Activated CD4-positive, alpha-beta T cell treated with anti-CD3 and anti-CD28 coated beads, Interleukin-2, amount 50 U/mL, for 48 hours (primary cell): ENCODE data around the gene CST11.
A peak's percentile ranks its signal among the peaks of the same experiment; 100 is the strongest.
"Not testable (repeated sequence)": the region's sequence is repeated elsewhere in the genome, so short reads cannot be mapped to it uniquely, and the experiment has no call there.

ENCODE experiments used
- DNase-seq, 2 experiments: peaks; one replicate each; pipeline ENCODE4 v3.0.0-alpha.2; 2020

CST11 gene, protein sequence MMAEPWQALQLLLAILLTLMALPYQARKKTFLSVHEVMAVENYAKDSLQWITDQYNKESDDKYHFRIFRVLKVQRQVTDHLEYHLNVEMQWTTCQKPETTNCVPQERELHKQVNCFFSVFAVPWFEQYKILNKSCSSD

DNA sequence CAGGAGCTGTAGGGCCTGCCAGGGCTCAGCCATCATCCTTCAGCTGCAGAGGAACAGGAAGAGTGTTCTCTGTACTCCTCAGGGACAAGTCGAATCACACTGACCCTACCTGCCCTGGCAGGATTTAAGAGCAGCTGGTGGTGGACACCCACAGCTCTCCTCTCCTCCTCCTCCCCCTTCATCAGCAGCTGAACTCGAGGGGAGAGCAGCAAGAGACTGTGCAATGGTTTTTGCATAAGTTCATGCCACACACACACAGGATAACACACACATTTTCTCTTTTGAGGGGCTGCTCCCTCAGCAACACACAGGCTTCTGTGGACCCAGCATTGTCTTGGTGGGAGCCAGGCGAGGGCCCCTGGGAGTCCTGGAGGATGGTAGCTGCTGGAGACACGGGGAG is at the start of gene CST11:
Gene CST11, minus strand, starts transcription at position 101 of the 400 bp plus-strand sequence. Its CDS starts 65 bp downstream, at position 36.
- no peak for DNase-seq

DNA sequence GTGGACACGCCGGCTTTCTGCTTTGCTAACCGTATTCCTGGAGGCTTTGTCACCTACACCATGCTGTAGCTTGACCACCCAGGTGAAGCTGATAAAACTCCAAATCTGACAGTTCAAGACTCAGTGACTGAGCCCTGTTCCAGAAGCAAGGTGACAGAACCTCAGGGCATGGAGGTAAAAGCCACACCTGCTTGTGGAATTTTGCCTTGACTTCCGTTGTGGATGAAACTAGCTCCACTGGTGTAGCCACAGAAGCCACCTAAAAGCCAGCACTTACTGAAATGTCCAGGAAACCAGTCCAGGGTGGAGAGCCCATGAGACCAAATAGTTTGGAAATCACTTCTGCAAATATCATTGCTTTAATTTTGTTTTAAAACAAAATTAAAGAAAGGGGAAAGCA is 49.2 kb upstream of the CST11 start:
- DNase-seq: no peak

DNA sequence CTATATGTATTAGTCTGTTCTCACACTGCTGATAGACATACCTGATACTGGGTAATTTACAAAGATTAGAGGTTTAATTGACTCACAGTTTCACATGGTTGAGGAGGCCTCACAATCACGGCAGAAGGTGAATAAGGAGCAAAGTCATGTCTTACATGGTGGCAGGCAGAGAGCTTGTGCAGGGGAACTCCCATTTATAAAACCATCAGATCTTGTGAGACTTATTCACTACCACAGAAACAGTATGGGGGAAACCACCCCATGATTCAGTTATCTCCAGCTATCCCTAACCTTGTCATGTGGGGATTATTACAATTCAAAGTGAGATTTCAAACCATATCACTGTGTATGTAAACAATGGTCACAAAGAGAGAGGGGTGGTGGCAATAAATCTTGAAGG is 44.9 kb upstream of the CST11 start:
- peak; percentile 13 to 33 for DNase-seq

DNA sequence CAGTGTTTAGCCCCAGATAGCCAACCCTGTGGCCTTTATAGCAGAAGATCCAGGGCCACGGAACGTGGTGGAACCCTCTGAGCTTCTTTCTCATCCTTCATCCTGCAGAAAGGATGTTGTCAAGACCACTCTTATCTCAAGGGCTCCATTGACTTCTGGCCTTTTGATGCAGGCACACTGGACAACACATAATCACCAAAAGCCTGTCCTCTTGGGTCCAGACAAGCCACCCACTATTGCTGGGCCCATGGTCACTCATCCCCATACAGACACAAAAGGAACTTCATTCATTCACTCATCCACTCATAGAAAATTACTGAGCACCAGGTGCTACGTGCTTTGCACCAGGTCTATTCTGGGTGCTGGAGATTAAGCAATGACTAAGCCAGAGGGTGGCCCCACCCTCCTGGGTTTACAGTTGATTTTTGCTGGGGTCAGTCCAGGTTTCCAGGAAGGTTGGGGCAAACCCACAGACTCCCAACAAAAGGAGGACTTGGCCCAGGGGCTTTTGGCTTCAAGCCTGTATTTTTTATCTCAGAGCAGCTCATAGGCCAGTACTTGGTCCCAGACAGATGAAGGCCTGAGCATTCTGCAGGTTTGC is 40.6 kb upstream of the CST11 start:
- DNase-seq: no peak

DNA sequence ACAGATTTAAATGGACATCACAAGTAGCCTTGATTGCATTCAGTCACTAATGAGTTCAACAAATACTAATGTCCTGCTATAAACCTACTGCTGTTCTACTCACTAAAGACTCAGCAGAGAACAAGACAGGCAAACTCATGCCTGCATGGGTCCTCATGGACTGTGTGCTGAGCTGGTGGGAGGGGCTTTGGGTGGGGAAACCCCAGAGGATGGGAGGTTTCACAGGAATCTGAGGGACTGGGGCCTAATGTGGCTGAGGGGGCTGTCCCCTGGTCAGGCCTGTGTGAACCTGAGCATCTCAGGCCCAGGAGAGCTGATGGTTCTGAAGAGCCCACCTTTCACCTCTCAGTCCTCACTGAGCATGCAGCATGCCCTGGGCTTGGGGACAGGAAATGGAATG is 39.6 kb upstream of the CST11 start:
- peak; percentile 24 to 33 for DNase-seq

DNA sequence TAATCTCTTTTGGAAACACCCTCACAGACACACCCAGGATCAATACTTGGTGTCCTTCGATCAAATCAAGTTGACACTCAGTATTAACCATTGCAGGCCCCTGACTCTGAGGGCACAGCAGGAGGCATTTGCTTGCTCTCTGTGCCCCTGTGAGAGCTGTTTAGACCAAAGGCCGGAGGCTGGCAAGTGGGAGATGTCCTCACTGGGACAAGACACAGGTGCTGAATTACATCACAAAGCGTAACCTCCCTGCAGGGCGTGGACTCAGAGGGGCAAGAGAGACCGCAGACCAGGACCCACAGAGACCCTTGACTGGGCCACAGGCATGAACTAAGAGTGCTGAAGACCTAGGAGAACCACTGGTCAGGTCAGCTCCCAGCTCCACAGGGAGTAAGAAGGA is 38.1 kb upstream of the CST11 start, which contains the start of gene CST8:
Gene CST8, plus strand, starts transcription at position 301 of the 400 bp plus-strand sequence. CDS start 551 bp downstream, outside the sequence.
- DNase-seq: no peak

DNA sequence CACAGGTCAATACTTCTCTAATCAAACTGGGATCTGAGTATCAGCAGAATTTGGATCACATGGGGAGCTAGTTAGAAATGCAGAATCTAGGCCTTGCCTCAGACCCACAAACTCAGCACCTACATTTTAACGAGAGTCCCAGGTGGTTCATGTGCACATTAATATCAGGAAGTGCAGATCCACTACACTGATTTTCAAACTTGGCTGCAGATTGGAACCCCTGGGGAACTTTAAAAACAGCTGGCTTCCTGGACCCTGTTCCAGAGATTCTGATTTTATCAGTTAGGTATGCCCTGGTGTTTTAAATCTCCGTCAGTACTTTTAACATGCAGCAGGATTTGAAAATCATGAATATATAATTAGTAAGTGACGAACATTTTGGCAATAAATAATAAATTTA is 36.3 kb upstream of the CST11 start:
- no peak for DNase-seq

DNA sequence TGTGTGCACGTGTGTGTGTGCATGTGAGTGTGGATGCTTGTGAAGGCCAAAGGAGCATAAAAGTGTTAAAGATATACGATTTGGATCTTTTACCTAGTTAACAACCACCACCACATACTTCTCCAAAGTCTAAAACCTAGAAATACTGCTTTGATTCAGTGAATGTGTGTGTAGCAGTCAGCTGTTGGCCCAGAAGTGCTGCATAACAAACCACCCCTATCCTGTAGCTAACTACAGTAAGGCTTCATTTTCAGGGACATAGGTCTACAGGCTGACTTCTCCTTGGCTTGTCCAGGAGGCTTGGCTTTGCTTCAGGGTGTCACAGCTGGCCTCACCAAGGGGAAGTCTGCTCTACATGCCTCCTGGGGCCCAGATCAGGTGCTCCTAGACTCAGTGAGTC is 35.8 kb upstream of the CST11 start:
- no peak for DNase-seq

DNA sequence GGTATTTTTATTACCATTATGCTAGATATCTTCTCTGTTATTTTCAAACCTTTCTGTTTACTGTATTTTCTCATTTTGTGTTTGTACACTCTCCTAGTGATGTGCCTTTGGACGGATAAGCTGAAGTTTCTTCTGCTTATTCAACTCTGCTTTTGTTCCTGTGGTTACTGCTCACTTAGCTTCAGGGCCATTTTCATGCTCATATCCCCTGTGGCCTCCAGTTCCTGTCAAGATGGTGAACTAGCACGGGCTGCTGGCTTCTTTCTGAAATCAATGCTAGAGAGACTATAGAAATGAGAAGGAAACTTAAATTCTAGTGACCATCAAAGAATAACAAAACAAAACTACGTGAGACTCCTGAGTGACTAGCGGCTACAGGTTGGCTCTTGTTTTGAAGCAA is 31.4 kb upstream of the CST11 start:
- DNase-seq: no peak

DNA sequence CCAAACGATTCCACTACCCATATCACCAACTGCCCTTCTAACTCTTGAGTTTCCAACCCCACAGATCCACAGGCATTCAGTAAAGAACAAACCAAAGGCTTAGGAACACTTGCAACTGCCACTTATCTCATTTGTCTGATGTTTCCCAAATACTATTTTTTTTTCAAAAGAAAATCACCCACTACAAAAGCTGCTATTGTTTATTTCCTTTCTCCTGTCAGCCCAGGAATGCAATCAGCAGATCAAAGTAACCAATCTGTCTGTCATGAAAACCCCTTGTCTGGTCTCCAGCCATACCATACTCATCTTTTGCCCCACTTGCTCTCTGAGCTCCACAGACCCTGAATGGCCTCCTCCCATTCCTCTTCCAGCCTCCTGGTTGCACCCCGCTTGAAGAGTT is 29.5 kb upstream of the CST11 start:
- DNase-seq: no peak

DNA sequence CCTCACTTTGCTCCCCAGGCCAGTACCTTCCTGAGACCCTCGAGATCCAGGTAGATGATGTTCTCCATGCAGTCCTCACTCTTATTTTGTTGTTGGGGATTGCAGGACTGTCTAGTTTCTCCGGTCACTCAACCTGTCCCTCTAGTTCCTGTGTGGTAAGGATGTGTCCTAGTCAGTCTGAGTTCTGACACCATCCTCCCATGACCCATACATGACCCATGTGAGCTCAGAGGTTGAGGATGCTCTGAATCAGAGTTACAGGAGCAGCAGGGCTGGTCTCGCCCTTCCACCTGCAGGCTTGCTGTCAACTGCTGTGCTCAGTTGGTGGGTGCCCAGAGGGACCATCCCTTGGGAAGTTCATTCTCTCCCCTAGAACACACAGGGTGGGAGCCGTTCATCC is 26.4 kb upstream of the CST11 start:
- no peak for DNase-seq

DNA sequence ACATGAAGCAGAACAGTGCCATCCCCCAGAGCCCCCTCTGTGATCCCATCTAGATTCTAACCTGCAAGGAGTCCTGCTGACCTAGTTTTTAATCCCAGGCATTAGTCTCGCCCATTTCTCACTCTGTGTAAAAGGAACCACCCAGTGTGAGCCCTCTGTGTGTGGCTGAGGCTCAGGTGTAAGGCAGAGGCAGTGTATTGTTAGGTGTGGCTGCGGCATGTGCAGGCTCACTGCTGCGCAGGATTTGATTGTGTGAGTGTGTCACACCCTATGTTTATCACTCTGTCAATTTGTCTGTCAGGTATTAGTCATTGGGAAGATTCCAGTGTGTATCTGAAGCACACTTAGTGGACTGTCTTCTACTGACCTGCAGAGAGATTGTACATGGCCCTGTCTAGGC is 24.5 kb upstream of the CST11 start:
- DNase-seq: no peak

DNA sequence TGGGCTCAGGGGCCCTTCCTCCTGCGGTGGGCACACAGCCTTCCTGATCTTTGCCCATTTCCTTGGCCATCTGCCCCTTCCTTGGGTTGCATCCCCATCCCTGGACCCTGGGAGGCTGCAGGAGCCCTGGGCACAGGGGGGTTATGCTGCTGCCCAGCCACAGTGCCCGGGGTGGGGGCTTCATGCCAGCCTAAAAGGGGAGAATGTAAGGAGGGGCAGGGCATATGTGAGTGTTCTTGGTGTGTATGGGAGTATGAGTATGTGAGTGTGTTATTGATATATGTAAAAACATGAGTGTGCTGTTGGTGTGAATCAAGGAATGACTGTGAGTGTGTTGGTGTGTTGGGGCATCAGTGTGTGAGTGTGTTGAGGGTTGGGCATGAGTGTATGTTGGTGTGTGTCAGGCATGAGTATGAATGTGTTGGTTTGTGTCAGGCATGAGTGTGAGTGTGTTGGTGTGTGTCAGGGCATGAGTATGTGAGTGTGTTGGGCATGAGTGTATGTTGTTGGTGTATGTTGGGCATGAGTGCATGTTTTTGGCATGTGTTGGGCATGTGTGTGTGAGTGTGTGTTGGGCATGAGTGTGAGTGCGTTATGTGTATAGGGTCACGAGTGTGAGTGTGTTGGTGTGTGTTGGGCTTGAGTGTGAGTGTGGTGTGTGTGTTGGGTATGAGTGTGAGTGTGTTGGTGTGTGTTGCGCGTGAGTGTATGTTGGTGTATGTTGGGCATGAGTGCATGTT is 23.5 kb upstream of the CST11 start:
- DNase-seq: no peak

DNA sequence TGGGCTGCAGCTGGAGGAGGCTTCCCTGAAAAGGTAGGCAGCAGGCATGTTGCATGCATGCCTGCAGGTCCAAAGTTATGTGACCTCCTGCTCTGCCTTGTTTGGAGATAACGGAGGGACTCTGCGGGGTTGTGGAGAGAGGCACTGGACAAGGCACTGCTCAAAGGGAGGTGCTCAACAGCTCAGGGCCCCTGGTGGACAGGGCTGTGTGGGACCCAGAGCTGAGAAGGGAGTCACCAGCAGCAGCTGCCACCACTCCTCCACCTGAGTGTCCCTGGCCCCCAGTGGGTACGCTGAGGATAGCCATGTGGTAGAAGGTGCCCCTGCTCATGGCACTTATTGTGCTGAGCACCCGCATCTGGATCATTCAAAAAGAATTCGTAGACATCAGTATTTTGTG is 22.7 kb upstream of the CST11 start:
- DNase-seq: no peak

DNA sequence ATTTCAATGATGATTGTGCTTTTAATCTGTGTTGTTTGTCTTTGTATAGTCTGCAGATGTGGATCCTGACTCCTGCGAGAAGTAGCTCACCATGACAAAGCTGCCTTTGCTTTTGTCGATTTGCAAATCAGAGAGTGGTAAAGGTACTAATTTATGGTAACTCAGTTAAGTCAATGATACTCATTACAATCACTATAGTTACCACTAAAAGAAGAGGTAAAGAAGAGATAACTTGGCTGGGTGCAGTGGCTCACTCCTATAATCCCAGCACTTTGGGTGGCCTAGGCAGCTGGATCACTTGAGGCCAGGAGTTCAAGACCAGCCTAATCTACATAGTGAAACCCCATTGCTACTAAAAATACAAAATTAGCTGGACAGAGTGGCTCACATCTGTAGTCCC is 20.6 kb upstream of the CST11 start:
- DNase-seq: not testable (repeated sequence)

DNA sequence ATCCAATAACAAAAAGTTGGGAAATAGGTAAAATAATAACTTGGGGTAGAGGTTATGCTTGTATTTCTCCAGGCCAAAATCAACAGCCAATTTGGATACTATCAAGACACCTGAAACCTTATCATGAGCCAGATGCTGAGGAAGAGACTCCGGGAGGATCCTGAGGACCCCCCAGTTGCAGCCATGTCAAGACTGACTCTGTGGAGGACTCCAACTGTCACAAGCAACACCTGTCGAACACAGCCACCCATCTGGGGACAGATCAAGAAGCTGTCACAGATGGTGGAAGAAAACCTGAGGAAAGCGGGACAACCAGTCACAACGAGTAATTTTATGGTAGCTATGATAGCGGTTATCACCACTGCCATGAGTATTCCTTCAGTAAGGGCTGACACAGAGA is 19.6 kb upstream of the CST11 start:
- not testable (repeated sequence) for DNase-seq

DNA sequence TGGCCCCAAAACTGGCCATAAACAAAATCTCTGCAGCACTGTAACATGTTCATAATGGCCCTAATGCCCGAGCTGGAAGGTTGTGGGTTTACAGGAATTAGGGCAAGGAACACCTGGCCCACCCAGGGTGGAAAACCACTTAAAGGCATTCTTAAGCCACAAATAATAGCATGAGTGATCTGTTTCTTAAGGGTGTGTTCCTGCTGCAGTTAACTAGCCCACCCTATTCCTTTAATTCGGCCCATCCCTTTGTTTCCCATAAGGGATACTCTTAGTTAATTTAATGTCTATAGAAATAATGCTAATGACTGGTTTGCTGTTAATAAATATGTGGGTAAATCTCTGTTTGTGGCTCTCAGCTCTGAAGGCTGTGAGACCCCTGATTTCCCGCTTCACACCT is 14.3 kb upstream of the CST11 start:
- not testable (repeated sequence) for DNase-seq

DNA sequence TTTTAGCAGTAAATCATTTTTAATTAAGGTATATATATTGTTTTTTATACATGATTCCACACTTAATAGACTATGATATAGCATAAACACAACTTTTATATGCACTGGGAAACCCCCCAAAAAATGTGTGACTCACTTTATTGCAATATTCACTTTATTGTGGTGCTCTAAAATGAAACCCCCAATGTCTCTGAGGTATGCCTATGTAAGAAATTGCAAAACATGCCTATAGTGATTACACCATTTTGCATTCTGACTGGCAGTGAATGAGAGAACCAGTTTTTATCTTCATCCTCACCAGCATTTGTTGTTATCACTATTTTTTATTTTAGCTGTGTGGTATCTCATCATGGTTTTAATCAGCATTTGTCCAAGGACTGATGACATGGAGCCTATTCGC is 8.5 kb upstream of the CST11 start:
- no peak for DNase-seq

DNA sequence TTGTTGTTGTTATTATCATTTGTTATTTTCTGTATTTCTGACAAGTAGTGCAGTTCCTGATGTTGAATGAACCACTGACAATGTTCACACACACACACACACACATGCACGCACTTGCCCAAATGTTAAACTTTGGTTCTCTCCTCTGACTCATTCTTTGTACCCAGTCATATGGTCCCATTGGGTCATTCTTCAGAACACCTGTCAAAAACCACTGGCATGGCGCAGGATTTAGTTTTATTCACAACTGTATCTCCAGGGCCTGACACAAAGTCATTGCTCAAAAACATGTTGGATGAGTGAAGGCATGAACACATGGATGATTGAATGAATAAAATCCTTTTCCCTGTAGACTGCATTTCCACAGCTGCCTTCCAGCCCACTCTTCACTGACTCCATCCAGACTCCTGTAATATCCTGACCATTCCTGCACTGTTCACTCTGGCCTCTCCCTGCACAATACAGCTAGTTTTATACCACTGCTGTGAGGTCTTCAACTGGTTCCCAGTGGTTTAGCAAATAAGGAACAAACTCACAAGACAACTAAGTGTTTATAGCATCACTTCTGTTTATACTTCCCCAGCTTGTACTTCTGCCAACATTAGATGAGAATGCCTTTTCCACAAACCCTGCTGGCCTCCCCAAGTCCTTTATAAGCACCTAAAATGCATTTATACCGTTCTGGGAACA is 6.9 kb upstream of the CST11 start:
- DNase-seq: no peak

DNA sequence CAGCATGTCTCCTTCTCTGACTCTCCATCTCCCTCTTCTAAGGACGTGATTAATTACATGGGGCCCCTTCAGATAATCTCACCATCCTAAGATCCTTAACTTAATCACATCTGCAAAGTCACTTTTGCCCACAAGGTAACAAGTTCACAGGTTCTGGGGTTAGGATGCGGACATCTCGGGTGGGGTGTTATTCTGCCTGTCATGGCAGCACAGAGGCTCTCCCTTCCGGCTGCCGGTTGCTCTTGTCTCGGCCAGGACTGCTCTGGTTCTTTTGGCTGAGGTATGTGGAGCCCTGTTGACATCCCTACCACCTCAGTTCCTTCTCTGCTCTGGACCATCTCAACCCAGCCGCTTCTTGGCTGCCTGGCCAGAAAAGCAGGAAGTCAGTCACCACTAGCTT is 4.2 kb upstream of the CST11 start:
- DNase-seq: no peak

DNA sequence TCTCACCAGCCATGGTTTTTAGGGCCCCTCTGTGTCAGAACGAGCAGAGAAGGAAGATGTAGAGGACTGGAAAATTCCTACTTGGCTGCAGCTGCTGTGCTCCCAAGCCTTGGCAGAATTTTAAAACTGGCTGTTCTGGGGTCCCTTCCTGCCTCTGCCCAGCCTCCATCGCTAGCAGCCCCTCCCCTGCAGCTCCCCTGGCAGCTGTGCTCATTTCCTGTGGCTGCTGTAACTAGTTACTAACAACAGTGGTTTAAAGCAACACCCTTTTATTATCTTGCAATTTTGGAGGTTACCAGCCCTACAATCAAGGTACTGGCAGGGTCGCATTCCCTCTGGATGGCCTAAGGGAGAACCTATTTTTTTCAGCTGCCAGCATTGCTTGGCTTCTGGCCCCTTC is 3.7 kb upstream of the CST11 start:
- no peak for DNase-seq

DNA sequence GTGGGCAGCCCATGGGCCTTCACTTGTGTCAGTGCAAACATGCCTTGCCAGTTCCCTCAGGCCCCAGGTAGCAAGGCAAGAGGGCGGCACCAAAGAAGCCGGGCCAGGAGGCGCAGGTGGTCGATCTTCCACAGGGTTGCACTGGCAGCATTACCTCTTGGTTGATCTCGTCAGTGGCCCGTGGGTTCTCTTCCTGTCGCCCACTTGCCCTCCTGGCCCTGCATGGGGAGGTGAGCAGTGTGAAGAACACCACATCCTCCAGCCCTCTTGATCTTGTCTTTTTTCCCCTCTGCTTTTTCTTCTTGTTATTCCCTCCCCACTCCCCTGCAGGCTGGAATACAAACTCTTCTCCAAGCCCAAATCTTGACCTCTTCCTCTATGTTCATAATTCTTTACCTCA is 3.0 kb upstream of the CST11 start:
- no peak for DNase-seq

DNA sequence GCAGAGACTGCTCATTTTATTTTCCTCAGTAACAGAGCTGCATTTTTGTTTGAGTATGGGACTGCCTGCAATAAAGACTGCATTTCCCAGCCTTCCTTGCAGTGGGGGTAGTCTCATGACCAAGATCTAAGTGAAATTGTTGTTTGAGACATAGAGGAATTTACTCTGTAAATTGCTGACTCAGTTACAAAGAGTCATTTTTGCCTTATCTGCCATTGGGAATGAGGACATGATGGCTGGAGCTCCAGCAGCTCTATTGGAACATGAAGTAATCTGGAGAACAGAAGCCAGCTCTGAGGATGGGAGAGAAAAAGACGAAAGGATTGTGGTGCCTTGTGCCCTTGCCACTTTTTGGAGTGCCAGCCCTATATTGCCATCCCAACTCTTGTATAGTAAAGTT is 2.1 kb upstream of the CST11 start:
- DNase-seq: no peak
